Right lobe of liver (tissue), 4 donors: ENCODE data around the gene ARMC12.

Source experiments
- CTCF ChIP-seq, 4 donors: fragments of 200-600 bp in 3 of 4; fragments of 450-650 bp in 1 of 4; IDR thresholded peaks; one replicate each; pipeline versions ENCODE4 v1.5.1 to v1.8.0; 2016 to 2022; ENCODE audit warnings: antibody characterized with exemption in 4 of 4, mild to moderate bottlenecking in 2 of 4
- POLR2A ChIP-seq: fragments of 450-650 bp; IDR thresholded peaks from one replicate; pipeline ENCODE4 v1.6.1; 2017; ENCODE audit warnings: antibody characterized with exemption, mild to moderate bottlenecking
- donor health status: DM: no; HTN: no; CAD: no.
- donor health status: DM: no; HTN: no; CAD: no.
- donor health status: DM: no; HTN: yes; CAD: no.

DNA sequence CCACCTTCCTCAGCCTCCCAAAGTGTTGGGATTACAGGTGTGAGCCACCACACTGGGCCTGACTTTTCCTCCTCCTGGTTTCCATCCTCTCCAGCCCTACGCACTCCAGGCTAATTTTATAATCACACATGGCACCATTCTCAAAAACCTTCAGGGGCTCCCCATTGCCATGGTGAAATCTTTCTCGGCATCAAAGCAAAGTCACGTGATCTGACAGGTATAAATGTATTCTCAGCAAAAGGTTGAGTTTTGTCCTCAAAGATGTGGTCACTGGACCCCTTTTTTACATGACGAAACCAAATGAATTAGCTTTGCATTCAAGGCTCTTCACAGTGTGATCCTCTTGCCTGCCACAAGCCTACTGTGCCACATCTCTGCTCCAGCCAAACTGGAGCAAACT, 15.5 kb downstream of the ARMC12 start:
- TF ChIP-seq CTCF (IDR thresholded peaks at IDR 0.05) (no peak), POLR2A (no peak)
